Ishikawa (cell line): ENCODE data around the gene CHIT1.

Experiments used
- CEBPB ChIP-seq: IDR thresholded peaks from 2 replicates; pipeline ENCODE4 v1.6.1; 2012
- CREB1 ChIP-seq: IDR thresholded peaks from 2 replicates; pipeline ENCODE4 v1.6.1; 2012; ENCODE audit warnings: low read depth
- EGR1 ChIP-seq: IDR thresholded peaks from 2 replicates; pipeline ENCODE4 v1.6.1; 2012
- EP300 ChIP-seq: IDR thresholded peaks from 2 replicates; pipeline ENCODE4 v1.6.1; 2012; ENCODE audit warnings: borderline replicate concordance
- FOXM1 ChIP-seq: IDR thresholded peaks from 2 replicates; pipeline ENCODE4 v1.6.1; 2012; ENCODE audit warnings: low read depth, borderline replicate concordance
- NFIC ChIP-seq: IDR thresholded peaks from 2 replicates; pipeline ENCODE4 v1.6.1; 2012
- RAD21 ChIP-seq: IDR thresholded peaks from 2 replicates; pipeline ENCODE4 v1.6.1; 2012; ENCODE audit warnings: low read depth
- REST ChIP-seq: IDR thresholded peaks from 2 replicates; pipeline ENCODE4 v1.6.1; 2012; ENCODE audit warnings: low read depth, mild to moderate bottlenecking
- TAF1 ChIP-seq: IDR thresholded peaks from 2 replicates; pipeline ENCODE4 v1.6.1; 2012; ENCODE audit warnings: low read depth, mild to moderate bottlenecking
- TCF12 ChIP-seq: IDR thresholded peaks from 2 replicates; pipeline ENCODE4 v1.6.1; 2012; ENCODE audit warnings: low read depth
- TEAD4 ChIP-seq: IDR thresholded peaks from 2 replicates; pipeline ENCODE4 v1.6.1; 2012
- USF1 ChIP-seq: IDR thresholded peaks from 2 replicates; pipeline ENCODE4 v1.6.1; 2012
- YY1 ChIP-seq: IDR thresholded peaks from 2 replicates; pipeline ENCODE4 v1.6.1; 2012; ENCODE audit warnings: low read depth
- ZBTB7A ChIP-seq: IDR thresholded peaks from 2 replicates; pipeline ENCODE4 v1.6.1; 2012; ENCODE audit warnings: low read depth
- TF ChIP-seq, protein P1 (sequence below): IDR thresholded peaks from 2 replicates; pipeline ENCODE4 v1.6.1; 2012

Gene CHIT1

GRCh38 chr1:203175827-203176241 is 53.6 kb downstream of the CHIT1 start:
- TF ChIP-seq TAF1 (no peak), RAD21 (no peak), YY1 (no peak), NFIC (no peak), EGR1 (no peak), USF1 (no peak), EP300 (no peak), REST (no peak), CEBPB (no peak), TCF12 (no peak), CREB1 (no peak), ZBTB7A (no peak), TEAD4 (no peak), FOXM1 (no peak)
- TF ChIP-seq, protein P1, sequence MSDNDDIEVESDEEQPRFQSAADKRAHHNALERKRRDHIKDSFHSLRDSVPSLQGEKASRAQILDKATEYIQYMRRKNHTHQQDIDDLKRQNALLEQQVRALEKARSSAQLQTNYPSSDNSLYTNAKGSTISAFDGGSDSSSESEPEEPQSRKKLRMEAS, result no peak

- TF ChIP-seq TEAD4 (no peak), REST (no peak), YY1 (no peak), RAD21 (no peak), TAF1 (no peak)
- TF ChIP-seq, protein P1, result no peak
These were observed 54.1 kb downstream of the CHIT1 start, which contains the start of gene MYBPH for GRCh38 chr1:203175237-203175826. Gene MYBPH (minus strand): TSS chr1:203175826. CDS start chr1:203175755, 71 bp downstream.

- TF ChIP-seq EGR1, result no peak
- no peak for TF ChIP-seq TCF12
- no peak for TF ChIP-seq CREB1
- no peak for TF ChIP-seq RAD21
- no peak for TF ChIP-seq TEAD4
- no peak for TF ChIP-seq TAF1
- TF ChIP-seq ZBTB7A, result no peak
- TF ChIP-seq YY1, result no peak
- no peak for TF ChIP-seq FOXM1
- TF ChIP-seq USF1, result no peak
- TF ChIP-seq REST, result no peak
- TF ChIP-seq NFIC, result no peak
- no peak for TF ChIP-seq CEBPB
- TF ChIP-seq EP300, result no peak
- TF ChIP-seq, protein P1, result no peak
These were observed 55.0 kb downstream of the CHIT1 start for GRCh38 chr1:203174324-203174985.

- TF ChIP-seq TCF12 (peak; percentile 33; the same call in 1 of the 2 replicates), TEAD4 (0 out of 2 replicates have a peak, but pooled peaks have one; percentile 2), FOXM1 (no peak), YY1 (no peak), REST (no peak), EP300 (peak; percentile 39; the same call in 1 of the 2 replicates)
- TF ChIP-seq, protein P1, result no peak
These were observed 55.9 kb downstream of the CHIT1 start for GRCh38 chr1:203173566-203173965.
